NCI-H524 treated with DMSO at 0.1 percent for 48 hours (cell line): Measurements from ENCODE around the gene PFDN6.
"Not testable (repeated sequence)": the region's sequence is repeated elsewhere in the genome, so short reads cannot be mapped to it uniquely, and the experiment has no call there.

Source experiments
- DNase-seq: peaks from one replicate; lab custom pipeline; 2025; lab: John Stamatoyannopoulos, UW

The PFDN6 gene

GRCh38 chr6:33273924-33274902, 15.2 kb upstream of the PFDN6 start:
- DNase-seq = no peak

GRCh38 chr6:33275795-33276580, 13.4 kb upstream of the PFDN6 start:
- DNase-seq = not testable (repeated sequence)

GRCh38 chr6:33276581-33276863, 12.9 kb upstream of the PFDN6 start:
- DNase-seq = no peak

- no peak for DNase-seq
Measured at GRCh38 chr6:33276864-33277662, 12.3 kb upstream of the PFDN6 start, which contains the start of gene B3GALT4. Gene B3GALT4, plus strand, starts transcription at chr6:33277123. Its CDS starts 297 bp downstream, at chr6:33277420.

DNA sequence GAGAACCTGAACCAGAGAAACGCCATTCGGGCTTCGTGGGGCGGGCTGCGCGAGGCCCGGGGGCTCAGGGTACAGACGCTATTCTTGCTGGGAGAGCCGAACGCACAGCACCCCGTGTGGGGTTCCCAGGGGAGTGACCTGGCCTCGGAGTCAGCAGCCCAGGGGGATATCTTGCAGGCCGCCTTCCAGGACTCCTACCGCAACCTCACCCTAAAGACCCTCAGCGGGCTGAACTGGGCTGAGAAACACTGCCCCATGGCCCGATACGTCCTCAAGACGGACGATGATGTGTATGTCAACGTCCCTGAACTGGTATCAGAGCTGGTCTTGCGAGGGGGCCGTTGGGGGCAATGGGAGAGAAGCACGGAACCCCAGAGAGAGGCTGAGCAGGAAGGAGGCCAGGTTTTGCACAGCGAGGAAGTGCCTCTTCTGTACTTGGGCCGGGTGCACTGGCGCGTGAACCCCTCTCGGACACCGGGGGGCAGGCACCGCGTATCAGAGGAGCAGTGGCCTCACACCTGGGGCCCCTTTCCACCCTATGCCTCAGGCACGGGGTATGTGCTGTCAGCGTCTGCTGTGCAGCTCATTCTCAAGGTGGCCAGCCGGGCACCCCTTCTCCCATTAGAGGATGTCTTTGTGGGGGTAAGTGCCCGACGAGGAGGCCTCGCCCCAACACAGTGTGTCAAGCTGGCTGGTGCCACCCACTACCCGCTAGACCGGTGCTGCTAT, 11.6 kb upstream of the PFDN6 start:
- no peak for DNase-seq

GRCh38 chr6:33278392-33278741, 11.0 kb upstream of the PFDN6 start:
- no peak for DNase-seq

DNA sequence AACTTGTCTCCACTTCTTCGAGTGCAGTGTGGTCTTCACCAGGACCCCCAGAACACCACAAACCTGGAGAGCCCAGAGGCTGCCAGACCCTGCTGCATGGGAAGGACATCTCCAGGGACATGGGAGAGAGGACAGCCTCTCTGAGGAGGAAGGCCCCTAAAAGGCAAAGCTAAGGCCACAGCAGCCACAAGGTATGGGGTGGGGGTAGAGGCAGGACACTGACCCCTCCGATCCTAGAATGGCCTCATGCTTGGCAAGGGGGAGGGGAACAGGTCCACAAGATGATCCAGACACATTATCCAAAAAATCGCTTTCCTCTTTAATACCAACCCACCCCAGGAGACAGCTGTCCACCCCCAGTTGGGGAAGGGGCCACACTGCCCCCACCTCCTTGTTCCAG, 10.6 kb upstream of the PFDN6 start:
- DNase-seq = no peak

- no peak for DNase-seq
Measured at GRCh38 chr6:33279257-33279695, 10.1 kb upstream of the PFDN6 start.

DNA sequence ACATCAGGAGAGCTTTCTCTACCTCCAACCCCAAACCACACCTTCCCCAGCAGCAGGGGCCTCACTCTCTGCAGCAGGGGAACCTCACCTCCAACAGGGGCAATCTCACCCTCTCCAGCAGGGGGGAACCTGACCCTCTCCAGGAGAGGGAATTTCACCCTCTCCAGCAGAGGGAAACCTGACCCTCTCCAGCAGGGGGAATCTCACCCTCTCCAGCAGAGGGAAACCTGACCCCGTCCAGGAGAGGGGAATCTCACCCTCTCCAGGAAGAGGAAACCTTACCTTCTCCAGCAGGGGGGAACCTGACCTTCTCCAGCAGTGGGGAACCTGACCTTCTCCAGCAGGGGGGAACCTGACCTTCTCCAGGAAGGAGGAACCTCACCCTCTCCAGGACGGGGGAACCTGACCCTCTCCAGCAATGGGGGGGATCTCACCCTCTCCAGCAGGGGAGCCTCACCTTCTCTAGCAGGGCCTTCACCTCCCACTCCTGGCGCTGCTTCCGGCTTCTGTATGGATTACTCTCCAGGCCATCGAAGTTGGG, 9.4 kb upstream of the PFDN6 start:
- no peak for DNase-seq

GRCh38 chr6:33280539-33280938, 8.9 kb upstream of the PFDN6 start:
- no peak for DNase-seq

DNA sequence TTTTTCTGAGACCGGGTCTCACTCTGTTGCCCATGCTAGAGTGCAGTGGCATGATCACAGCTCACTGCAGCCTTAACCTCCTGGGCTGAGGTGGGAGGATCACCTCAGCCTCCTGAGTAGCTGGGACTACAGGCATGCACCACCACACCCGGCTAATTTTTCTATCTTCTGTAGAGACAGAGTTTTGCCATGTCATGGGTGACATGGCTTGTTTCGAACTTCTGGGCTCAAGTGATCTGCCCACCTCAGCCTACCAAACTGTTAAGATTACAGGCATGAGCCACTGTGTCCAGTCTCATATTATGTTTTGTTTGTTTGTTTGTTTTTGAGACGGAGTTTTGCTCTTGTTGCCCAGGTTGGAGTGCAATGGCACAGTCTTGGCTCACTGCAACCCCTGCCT, 4.2 kb upstream of the PFDN6 start:
- not testable (repeated sequence) for DNase-seq

- no peak for DNase-seq
Measured at GRCh38 chr6:33286946-33287914, 2.2 kb upstream of the PFDN6 start.

DNA sequence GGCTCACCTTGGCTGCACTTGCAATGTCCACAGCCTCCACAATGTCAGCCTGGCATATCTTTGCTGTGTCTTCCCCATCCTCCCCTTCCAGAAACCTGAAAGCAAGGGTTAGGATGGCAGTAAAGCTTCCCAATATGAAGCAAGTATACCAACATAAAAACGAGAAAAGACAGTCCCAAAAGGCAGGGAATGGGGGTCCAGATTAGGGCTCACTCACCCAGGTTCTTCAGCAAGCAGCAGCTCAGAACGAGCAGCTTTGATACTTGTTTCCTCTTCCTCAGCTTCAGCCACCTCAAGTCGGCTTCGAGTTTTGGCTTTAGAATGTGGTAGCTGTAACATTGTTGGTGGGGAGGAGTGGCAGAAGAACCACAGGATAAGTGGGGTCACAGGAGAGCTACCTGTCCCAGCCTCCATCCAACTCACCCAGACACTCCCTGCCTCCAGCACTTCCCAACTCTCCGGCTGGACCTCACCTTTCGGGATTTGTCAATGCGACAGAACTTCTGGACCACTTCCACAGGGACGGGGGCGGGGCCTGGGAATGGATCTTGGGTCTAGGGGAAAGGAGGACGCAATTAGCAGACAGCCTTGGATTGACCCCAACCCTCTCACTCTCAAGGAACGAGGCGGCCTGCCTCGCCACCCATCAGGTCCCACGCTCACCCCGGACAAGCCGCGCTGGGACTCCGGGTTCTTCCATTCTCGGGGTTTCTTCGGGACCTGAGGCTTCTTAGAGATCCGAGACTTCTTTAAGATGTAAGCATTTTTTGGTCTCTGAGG, 1.1 kb upstream of the PFDN6 start:
- no peak for DNase-seq

GRCh38 chr6:33289784-33290315, 449 bp downstream of the PFDN6 start:
- DNase-seq = no peak

DNA sequence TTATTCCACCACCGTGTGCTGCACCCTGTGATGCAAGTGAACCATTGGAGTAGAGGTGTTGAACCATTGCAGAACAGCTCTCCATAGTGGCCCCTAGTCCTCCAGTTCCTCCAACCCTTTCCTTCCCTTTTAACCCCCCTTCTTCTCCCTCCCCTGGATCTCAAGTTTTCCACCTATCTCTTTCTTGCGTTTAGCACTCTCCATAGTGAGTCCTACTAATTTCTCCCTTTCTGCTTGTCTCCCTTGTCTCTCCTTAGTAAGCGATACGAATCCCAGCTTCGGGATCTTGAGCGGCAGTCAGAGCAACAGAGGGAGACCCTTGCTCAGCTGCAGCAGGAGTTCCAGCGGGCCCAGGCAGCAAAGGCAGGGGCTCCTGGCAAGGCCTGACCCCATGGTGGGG, 1.1 kb downstream of the PFDN6 start:
- DNase-seq = no peak

DNA sequence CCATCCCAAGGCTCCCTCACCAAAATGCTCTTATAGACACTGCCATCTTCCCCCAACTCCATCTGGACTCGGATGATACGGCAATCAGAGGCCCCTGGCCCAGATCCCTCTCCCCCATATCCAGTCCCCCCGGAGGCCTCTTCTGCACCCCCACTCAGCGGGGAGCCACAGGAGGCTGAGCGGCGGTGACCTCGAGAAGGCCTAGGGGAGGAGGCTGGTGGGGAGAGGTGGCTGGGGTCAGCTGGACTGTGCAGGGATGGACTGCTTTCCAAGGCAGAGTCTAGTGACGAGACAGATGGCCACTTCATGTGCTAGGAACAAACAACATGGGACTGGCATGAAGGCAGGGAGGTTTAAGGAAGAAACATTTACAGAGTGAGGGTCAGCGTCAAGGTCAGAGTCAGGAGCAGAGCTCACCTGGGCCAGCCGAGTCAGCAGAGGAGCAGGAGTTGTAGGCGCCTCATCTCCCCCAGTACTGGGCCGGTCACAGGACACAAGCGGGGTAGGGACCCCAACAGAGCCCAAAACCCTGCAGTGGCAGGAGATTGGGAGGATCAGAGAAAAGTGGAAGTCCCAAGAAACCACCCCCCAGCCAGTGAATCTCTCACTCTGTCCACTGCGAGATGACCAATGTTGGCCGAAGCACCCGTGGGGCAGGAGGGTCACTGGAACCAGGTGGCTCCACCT, 3.7 kb downstream of the PFDN6 start:
- DNase-seq = no peak

GRCh38 chr6:33294086-33294823, 4.9 kb downstream of the PFDN6 start:
- no peak for DNase-seq
